ENCODE results near the gene SEMA6B.

Gene SEMA6B

DNA sequence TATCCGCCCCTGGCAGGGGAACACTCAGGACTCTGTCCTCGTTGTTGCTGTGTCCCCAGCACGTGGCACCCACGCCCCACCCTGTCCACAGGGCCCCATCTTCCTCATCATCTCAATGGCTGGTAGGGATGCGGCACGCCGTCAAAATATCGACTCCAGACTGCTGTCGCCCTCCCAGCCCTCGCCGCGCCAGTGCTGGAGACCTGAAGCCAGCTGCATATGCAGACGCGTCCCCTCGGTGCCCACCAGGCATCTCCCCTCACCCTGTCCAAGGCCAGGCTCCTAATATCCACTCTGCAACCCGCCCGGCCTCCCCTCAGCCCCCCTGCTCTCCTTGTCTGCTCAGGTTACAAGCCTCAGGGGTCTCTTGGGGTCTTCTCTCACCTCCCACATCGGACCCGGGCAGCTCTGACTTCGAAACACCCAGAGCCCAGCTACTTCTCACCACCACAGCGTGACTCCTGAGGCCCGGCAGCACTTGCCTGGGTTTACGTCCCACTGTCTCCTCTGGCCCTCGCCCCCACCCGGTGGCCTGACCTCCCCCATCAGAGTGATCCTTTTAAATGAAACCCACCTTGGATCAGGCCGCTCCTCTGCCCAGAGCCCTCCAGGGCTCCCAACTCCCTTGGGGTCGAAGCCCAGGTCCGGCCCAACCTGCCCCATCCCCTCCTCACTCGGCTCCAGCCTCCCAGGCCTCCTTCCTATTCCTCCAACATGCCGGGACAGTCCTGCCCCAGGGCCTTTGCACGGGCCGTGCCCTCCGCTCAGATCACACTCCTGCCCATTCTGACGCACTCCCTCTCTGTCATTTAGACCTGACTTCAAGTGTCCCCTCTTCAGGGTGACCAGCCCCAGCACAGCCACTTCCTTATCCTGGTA is 53.7 kb downstream of the SEMA6B start:
- DNase-seq, result no peak

DNA sequence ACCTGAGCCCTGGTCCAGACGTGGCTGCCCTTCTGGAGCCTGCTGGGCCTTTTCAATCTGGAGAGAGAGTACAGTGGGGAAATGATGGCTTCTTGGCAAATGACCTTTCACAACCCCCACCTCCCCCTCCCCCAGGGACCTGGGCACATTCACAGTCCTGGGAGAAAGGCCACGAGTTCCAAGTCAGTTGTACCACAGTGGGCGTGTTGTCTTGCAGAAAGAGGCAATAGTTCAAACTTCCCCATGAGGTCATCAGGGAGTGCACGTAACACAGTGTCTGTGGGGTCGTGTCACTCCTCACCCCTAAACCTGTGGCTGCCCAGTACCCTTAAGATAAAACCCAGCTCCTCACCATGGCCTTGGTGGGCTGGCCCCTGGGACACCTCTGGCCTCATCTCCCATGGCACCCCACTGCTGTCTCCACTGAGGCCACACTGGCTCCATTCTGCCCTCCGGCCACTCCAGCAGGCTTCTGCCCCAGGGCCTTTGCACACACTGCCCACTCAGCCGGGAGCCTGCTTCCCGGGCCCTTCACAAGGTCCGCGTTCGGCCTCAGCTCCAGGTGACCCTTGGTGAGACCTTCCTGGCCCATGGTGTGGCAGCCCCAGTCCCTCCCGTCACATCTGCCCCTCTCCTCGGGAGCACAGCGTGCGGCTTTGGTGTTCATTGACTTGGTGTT is 54.5 kb downstream of the SEMA6B start:
- no peak for DNase-seq

DNA sequence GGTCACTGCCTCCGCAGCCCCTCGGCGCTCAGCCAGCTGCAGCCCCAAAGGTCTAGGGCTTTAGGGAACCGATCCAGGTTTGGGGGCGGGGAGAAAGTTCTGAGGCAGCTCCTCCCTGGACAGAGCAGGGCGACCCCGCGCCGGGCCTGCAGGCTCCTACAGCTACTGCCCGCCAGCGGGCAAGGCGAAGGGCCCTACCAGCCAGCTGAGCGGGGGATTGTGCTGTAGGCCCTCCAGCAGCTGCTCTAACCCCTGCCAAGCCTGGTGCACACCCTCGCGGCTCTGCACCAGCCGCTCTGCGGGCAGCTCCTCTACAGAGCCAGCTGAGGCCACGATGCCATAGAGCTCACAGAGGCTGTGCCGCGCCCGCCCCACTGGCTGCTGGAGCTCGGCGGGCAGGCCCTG is 55.2 kb downstream of the SEMA6B start:
- no peak for DNase-seq

DNA sequence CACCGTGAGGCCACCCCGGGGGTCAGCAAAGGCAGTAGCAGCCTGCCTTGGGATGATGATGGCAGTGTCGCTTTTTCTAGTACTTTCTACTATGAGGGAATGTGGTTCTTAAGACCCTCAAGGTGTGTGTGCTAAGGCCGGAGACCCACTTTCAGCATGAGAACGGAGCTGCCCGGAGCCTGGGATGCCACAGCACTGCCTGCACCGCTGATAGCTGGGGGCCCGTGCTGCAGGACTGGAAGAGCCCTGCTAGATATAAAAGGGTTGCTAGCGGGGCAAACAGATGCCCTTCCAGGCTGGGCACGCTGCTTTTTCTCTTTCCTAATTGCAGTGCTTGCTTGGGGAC is 55.7 kb downstream of the SEMA6B start:
- DNase-seq, result no peak

DNA sequence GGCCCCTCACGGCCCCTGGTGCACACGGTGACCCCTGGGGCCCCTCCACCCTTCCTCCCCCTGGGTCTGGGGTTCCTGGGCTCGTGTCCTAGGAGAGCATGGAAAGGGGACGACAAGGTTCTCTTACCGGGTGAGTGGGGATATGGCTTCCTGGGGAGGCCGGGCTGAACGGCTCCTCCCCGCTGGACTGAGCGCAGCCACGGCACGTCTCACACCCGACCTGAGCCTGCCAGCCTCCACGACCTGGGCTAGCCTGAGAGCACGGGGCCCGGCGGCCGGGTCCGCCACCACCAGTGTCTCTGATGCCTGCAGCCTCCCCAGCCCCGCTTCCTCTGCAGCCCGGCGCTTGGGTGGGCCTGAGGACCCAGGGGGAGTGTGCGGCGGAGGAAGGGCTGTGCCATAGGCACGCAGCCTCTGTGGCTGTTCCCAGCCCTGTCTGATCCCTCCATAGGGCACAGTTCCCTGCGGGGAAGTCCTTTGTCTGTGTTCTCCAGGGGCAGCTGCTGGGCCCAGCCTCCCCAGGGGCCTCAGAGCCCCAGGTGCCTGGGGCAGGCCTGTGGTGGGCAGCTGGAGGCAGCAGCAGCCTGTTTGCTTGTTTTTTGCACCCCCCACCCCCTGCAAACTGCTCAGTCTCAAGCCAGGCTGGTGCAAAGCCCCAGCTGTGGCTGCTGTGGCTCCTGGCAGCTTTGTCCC is 56.2 kb downstream of the SEMA6B start:
- DNase-seq, result no peak

DNA sequence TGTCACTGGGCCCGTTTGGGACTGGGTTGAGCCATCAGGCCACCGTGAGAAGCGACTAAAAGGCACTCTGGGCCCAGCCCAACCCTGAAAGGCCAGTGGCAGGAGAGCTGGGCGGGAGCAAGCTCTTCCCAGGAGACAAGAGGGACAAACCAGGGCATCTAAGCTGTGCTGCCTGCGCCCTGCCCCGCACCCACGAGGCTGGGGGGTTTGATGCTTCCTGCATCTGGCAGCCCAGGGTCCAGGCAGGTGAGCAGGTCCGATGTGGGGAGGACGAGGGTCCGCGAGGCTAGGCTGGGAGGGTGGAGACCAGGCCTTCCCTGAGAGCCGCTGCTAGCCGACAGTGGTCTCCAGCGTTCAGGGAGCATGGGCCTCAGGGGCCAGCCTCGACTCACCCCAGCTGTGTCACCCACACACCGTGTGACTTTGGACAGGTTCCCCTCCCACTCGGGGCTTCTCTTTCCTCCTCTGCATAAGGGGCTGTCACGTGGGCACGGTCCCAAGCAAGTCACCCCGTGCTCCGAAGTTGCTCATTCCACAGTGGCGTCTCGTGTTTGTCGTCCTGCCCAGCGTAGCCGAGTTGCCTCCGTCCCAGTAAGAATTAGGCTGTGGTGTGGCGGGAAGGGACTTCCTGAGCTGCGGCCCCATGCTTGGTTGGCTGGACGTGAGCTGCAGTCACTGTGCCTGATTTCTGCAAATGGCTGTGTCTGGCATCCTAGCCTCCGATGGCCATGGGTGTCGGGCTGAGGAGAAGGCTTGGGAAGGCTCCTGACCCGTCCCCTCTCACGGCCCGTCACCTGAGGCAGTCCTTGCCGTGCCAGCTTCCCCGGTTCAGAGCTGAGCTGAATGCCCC is 57.0 kb downstream of the SEMA6B start:
- no peak for DNase-seq

DNA sequence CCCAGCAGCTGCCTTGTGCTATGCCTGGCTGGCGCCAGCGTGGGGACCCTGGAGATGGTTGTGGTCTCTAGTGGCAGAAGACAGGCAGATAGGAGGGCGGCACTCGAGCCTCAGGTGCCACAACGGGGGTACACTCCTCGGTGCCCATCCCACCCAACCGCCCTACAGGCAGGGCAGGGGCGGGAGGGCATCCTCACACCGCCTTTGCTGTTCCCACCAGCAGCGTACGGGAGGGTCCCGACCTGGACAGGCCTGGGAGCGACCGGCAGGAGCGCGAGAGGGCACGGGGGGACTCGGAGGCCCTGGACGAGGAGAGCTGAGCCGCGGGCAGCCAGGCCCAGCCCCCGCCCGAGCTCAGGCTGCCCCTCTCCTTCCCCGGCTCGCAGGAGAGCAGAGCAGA is 57.8 kb downstream of the SEMA6B start:
- no peak for DNase-seq

DNA sequence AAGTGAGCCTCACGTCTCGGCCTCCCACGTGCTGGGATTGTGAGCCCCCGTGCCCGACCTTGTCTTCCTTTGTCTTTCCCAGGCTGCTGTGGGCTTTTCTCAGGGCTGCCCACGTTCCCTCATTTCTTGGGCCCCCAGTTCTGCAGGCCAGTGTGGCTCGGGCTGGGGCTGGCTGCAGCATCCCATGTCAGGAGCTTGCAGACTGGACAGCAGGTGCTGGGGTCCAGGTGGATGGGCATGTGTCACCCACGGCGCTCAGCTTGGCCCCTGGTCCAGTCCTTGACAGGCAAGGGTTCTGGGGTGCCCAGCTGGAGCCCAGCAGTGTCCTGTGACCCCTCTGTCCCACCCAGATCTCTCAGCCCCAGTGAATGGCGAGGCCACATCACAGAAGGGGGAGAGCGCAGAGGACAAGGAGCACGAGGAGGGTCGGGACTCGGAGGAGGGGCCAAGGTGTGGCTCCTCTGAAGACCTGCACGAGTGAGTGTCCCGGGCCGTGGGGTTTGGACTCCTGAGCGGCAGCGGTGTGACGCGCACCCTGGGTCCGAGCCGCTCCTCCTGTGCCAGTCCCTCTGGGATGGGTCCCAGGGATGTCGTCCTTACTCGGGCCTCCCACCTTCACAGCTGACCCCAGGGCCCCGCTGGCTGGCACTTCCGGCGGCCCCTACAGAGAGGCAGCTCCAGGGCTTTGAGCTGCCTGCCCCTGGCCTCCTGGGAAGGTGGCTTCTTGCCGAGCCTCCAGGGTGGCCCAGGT is 58.5 kb downstream of the SEMA6B start:
- no peak for DNase-seq

DNA sequence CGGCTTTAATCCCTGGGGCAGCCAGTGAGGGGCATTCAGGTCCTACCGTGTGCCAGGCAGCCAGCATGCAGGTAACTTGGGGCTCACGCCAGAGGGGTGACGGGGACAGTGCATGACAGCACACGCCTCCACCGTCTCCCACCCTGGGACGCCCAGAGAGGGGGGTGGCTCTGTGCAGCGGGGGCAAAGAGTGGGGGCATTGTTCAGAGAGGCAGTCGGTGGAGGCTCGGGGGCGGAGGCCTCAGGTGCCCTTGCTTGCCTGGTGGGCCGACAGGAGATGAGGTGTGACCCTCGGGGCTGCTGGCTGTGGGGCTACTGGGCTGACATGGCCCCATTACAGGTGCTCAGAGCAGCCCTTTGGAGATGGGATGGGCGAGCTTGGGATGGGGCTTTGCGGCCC is 59.6 kb downstream of the SEMA6B start:
- no peak for DNase-seq

DNA sequence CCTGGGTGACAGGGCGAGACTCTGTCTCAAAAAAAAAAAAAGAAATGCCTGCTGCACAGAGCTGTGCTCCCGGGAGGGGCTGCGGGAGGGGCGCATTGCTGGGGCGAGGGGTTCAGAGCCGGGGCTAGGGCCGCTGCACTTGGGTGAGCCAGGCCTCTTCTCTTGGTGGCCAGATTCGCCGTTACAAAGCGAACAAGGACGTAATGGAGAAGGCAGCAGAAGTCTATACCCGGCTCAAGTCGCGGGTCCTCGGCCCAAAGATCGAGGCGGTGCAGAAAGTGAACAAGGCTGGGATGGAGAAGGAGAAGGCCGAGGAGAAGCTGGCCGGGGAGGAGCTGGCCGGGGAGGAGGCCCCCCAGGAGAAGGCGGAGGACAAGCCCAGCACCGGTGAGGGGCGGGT is 60.2 kb downstream of the SEMA6B start:
- no peak for DNase-seq

DNA sequence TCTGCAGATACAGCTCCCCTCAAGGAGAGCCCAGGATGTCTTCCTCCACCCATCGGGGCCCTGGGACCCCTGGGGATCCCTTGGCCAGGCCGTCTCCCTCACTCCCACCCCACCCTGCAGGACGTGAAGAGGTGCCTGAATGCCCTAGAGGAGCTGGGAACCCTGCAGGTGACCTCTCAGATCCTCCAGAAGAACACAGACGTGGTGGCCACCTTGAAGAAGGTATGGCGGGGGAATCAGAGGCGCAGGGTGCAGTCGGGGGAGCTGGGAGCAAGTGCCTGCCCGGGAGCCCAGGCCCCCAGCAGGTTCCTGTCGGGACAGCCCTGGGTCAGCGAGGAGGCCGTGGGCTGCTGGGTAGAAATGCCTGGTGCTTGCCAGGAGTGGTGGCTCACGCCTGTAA is 60.8 kb downstream of the SEMA6B start:
- no peak for DNase-seq

DNA sequence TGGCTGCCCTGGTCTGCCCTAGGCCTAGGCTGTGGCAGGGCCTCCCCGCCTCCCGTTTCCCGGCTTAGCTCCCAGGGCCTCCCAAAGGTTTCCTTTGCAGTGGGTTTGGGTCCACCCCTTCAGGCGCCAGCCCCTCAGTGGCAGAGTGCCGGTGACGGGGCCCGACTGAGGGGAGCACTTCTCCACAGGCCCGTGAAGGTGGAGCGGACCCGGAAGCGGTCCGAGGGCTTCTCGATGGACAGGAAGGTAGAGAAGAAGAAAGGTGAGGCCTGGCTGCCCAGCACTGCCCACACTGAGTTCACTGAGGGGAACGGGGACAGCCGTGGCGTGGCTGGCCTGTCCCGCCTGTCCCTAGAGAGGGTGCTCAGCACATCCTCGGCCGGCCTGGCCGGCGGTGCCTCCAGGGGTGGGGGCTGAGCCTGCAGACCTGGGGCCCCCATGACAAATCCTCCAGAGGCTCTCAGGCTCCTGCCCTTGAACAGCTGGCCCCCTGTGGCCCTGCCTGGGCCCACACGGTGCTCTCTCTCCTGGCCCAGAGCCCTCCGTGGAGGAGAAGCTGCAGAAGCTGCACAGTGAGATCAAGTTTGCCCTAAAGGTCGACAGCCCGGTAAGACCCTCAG is 61.6 kb downstream of the SEMA6B start:
- DNase-seq, result no peak

DNA sequence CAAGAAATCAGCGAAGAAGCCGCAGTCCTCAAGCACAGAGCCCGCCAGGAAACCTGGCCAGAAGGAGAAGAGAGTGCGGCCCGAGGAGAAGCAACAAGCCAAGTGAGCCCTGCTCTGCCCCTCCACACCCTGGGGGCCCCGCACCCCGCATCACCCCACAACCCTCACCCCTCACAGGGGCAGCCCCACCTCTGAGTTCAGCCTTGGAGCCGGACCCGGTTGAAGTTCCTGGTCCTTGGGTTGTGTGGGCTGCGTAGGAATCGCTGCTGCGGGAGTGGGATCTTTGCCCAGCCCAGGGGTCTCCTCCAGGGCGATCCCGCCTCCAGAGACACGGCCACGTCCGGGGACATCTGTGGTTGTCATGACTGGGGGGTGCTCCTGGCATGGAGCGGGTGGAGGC is 63.2 kb downstream of the SEMA6B start:
- DNase-seq, result no peak

DNA sequence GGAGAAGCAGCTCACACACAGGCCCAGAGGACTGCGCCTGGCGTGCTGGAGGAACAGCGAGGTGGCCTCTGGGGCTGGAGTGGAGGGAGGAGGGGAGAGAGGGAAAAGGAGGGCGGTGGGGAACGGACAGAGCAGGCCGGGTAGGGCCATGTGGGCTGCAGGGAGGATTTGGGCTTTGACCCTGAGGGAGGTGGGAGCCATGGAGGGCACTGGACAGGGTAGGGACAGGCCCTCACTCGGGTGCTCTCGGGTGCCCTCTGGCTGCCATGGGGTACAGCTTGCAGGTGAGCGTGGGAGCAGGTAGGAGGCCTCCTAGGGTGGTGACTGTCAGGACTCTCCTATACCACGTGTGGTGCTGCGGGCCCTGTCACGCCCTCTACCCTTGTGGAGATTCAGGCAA is 64.0 kb downstream of the SEMA6B start:
- no peak for DNase-seq

DNA sequence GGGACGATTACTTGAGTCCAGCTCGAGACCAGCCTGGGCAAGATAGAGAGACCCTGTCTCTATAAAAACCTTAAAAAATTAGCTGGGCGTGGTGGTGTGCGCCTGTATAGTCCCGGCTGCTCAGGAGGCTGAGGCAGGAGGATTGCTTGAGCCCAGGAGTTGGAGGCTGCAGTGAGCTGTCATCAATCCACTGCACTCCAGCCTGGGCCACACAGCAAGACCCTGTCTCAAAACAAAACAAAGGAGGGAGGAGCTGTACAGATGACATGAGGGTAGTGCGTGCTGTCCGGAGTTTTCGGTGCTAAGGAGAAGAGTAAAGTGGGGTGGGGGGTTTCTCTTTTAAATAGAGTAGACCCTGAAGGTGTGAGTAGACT is 64.8 kb downstream of the SEMA6B start:
- no peak for DNase-seq

DNA sequence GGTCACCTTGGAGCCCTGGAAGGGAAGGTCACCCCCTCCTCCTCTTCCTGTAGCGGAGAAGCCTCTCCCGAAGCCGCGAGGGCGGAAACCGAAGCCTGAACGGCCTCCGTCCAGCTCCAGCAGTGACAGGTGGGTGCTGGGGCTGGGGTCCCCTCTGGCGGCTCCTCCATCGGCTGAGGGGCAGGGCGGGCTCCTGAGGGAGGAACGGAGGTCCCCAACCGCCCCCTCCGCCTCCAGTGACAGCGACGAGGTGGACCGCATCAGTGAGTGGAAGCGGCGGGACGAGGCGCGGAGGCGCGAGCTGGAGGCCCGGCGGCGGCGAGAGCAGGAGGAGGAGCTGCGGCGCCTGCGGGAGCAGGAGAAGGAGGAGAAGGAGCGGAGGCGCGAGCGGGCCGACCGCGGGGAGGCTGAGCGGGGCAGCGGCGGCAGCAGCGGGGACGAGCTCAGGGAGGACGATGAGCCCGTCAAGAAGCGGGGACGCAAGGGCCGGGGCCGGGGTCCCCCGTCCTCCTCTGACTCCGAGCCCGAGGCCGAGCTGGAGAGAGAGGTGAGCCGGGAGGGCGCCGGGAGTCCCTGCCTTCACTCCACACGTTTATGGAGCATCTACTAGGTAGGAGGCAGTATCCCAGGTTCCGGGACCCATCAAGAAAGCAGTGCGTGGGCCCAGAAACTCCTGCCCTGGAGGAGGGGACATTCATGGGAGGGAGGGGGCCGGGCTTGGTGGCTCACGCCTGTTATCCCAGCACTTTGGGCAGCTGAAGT is 65.4 kb downstream of the SEMA6B start:
- no peak for DNase-seq

DNA sequence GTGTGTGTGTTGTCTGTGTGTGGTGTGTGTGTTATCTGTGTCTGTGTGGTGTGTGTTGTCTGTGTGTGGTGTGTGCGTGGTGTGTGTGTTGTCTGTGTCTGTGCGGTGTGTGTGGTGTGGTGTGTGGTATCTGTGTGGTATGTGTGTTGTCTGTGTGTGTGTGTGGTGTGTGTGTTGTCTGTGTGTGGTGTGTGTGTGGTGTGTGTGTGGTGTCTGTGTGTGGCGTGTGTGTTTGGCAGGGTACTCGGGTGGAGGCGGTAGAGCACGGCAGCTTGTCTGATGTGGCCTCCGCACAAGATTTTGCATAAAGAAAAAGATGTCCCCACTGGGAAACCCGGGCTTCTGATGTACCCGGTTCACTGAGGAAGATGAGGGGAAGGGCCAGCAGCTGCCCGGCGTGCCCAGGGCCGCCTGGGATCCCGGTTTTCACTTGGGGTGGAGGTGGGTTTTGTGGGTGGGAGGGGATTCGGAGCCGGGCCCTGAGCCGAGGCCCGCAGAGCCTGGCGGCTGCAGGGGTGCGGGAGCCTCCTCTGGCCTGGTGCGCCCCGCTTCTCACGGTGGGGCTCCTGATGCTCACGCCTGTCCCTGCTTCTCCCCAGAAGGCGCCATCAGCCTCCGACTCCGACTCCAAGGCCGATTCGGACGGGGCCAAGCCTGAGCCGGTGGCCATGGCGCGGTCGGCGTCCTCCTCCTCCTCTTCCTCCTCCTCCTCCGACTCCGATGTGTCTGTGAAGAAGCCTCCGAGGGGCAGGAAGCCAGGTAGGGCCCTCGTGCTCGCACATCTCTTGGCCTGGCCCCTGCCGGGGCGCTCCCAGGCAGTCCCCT is 66.2 kb downstream of the SEMA6B start:
- no peak for DNase-seq
